Calu3 (cell line): ENCODE measurements around the gene WDFY3. TPM values are rescaled to one million over a fixed set of nuclear protein-coding genes. Genes with fewer than 3 reads are reported as not detected.

ENCODE experiments used
- BruUV-seq: library from RNA; stranded (reverse); fragments of 400-500 nt; replicated peaks from 2 replicates; lab custom pipeline; 2021; lab: Mats Ljungman, UMichigan
- CTCF ChIA-PET: fragments of 300-600 bp; sonication (Branson Sonifier 250); formaldehyde crosslinking; loops from one replicate; lab custom pipeline; 2022; ENCODE audit warnings: antibody characterized with exemption; lab: Charles Lee
- DNase-seq: peaks from one replicate; pipeline ENCODE4 v3.0.0; 2022
- H3K27ac Mint-ChIP-seq: one replicate; pipeline ENCODE4 v1.8.0; 2022; ENCODE audit warnings: mixed read lengths; ENCODE audit not compliant: unreplicated experiment
- H3K27me3 Mint-ChIP-seq: one replicate; pipeline ENCODE4 v1.8.0; 2022; ENCODE audit warnings: mixed read lengths; ENCODE audit not compliant: unreplicated experiment
- H3K36me3 Mint-ChIP-seq: one replicate; pipeline ENCODE4 v1.8.0; 2022; ENCODE audit warnings: mild to moderate bottlenecking, moderate library complexity, mixed read lengths; ENCODE audit not compliant: insufficient read depth, unreplicated experiment
- H3K4me1 Mint-ChIP-seq: one replicate; pipeline ENCODE4 v1.8.0; 2022; ENCODE audit warnings: mild to moderate bottlenecking, low read depth, mixed read lengths; ENCODE audit not compliant: unreplicated experiment
- H3K4me3 Mint-ChIP-seq: one replicate; pipeline ENCODE4 v1.8.0; 2022; ENCODE audit warnings: mild to moderate bottlenecking, low read depth, moderate library complexity, mixed read lengths; ENCODE audit not compliant: unreplicated experiment
- H3K9me3 Mint-ChIP-seq: one replicate; pipeline ENCODE4 v1.8.0; 2022; ENCODE audit warnings: low read depth, mixed read lengths; ENCODE audit not compliant: unreplicated experiment
- CTCF ChIP-seq: fragments of 200-600 bp; IDR thresholded peaks from one replicate; pipeline ENCODE4 v1.8.0; 2022; ENCODE audit warnings: antibody characterized with exemption; ENCODE audit not compliant: unreplicated experiment
- intact Hi-C: fragments of 100-400 bp; cut with micrococcal nuclease; formaldehyde crosslinking; loops from one replicate; pipeline ENCODE4 v1.10.0; 2022; ENCODE audit not compliant: unreplicated experiment
- total RNA-seq: library from RNA; stranded (reverse); gene quantifications from 2 replicates; pipeline ENCODE4 v1.2.3, GENCODE V29; 2022

Gene WDFY3
- total RNA-seq, 1 experiment from 2014 or later = 31.5 TPM

DNA sequence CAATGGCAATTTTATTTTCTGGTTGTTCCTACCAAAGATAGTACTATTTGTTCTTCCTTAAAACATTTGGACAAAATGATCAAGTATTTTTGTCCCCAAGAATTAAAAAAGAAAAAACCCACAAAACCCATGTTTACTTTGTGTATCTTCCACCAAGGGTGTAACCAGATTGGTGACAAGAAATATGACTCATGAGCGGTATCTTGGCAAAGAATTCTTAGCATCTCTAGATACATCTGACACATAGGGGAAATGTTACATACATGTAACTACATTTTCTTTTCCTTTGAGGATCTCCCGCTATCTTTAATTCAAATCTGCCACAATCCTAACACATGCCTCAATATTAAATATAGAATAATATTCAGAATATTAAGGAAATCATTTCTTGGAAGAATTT, 78.7 kb downstream of the WDFY3 start:
- Mint-ChIP-seq H3K4me3 (no peak overlapping the region), H3K27me3 (no peaks in the 10 kb centered on the region), H3K9me3 (no peaks in the 10 kb centered on the region), H3K4me1 (peaks cover 3% of the 10 kb centered on the region), H3K27ac (no peak overlapping the region), H3K36me3 (no peaks in the 10 kb centered on the region)
- no peak for DNase-seq
- CTCF ChIA-PET = no interaction called here
- TF ChIP-seq CTCF = no peak
- no TSS peak for BruUV-seq
- intact Hi-C loops = no loop called here

DNA sequence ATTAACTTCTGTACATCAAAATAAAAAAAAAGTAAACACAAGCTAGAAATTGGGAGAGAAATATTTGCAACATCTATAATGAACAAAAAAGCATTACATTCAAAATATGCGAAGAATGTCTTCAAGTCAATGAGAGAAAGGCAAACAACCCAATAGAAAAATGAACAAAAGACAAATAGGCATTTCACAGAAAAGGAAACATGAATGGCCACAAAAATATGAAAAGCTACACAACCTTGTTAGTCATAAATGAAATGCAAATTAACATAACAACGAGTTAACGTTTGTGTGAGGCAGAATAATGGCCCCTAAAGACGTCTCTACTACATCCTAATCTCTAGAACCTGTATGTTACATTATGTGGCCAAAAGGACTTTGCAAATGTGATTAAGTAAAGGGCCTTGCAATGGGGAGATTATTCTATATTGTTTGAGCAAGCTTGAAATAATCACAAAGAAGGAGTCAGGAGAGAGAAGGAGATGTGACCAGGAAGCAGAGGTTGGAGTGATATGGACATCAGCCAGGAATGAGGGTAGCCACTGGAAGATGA, 86.8 kb downstream of the WDFY3 start:
- peaks cover 24% of the 10 kb centered on the region for H3K4me1 Mint-ChIP-seq
- DNase-seq = no peak
- no peaks in the 10 kb centered on the region for H3K9me3 Mint-ChIP-seq
- no TSS peak for BruUV-seq
- CTCF ChIA-PET = interaction anchor here (1.2 kb wide), 1 partner anchor 59 kb away, joined by 3 read pairs; no protein-coding TSS in a partner anchor
- H3K27me3 Mint-ChIP-seq = no peaks in the 10 kb centered on the region
- intact Hi-C loops = no loop called here
- peaks cover 5% of the 10 kb centered on the region for H3K36me3 Mint-ChIP-seq
- TF ChIP-seq CTCF = no peak
- H3K4me3 Mint-ChIP-seq = no peak overlapping the region
- no peak overlapping the region for H3K27ac Mint-ChIP-seq

GRCh38 chr4:84878546-84878945, 87.9 kb downstream of the WDFY3 start:
- H3K4me3 Mint-ChIP-seq = no peak overlapping the region
- BruUV-seq = no TSS peak
- no peak overlapping the region for H3K27ac Mint-ChIP-seq
- H3K27me3 Mint-ChIP-seq = no peaks in the 10 kb centered on the region
- DNase-seq = no peak
- intact Hi-C loops = no loop called here
- H3K4me1 Mint-ChIP-seq = peaks cover 24% of the 10 kb centered on the region
- H3K9me3 Mint-ChIP-seq = no peaks in the 10 kb centered on the region
- no peak for TF ChIP-seq CTCF
- CTCF ChIA-PET = interaction anchor here (1.2 kb wide), 1 partner anchor 60 kb away, joined by 3 read pairs; no protein-coding TSS in a partner anchor
- peaks cover 5% of the 10 kb centered on the region for H3K36me3 Mint-ChIP-seq

GRCh38 chr4:84878090-84878489, 88.4 kb downstream of the WDFY3 start:
- Mint-ChIP-seq H3K27me3 (no peaks in the 10 kb centered on the region), H3K36me3 (peaks cover 5% of the 10 kb centered on the region), H3K4me1 (peaks cover 24% of the 10 kb centered on the region), H3K9me3 (no peaks in the 10 kb centered on the region), H3K4me3 (no peak overlapping the region), H3K27ac (no peak overlapping the region)
- intact Hi-C loops = no loop called here
- DNase-seq = no peak
- TF ChIP-seq CTCF = no peak
- CTCF ChIA-PET = no interaction called here
- BruUV-seq = no TSS peak
